HG02973 (cell line): ENCODE measurements around the gene JAM3.
"Not testable (repeated sequence)": the region's sequence is repeated elsewhere in the genome, so short reads cannot be mapped to it uniquely, and the experiment has no call there.

Experiments used
- ATAC-seq: cut with Tn5 transposase; IDR thresholded peaks from one replicate; pipeline ENCODE4 v1.9.1; 2021; ENCODE audit warnings: moderate library complexity; ENCODE audit not compliant: unreplicated experiment

Gene JAM3

GRCh38 chr11:134060316-134060715, 8.6 kb upstream of the JAM3 start:
- ATAC-seq: no peak

DNA sequence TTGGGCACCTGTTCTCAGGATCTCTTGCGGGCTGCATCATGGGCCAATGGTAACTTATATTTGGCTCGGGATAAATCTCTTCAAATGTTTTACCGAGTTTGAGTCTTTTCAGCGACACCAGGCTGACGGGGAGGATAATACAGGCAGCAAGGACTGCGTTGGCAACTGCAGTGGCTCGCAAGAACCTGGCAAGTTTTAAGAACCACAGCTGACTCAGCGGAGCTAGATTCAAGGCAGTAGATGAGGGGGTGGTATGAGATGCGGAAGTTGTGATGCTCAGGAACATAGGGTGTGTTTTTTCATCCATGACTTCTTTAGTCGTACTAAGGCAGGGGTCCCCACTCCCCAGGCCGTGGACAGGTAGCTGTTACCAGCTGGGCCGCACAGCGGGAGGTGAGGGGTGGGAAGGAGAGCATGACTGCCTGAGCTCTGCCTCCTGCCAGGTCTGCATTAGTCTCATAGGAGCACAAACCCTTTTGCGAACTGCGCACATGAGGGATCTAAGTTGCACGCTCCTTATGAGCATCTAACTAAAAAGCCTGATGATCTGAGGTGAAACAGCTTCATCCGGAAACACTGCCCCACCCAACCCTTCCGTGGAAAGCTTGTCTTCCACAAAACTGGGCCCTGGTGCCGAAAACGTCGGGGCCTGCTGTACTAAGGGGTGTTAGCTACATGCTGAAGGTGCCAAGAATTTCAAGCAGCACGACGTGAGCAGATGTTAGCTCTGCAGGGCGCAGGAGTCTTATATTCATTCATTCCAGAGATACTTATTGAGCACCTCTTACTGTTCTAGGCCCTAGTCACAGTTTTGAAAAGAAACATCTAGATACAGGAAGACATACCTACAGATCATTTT, 6.4 kb upstream of the JAM3 start:
- ATAC-seq: no peak

DNA sequence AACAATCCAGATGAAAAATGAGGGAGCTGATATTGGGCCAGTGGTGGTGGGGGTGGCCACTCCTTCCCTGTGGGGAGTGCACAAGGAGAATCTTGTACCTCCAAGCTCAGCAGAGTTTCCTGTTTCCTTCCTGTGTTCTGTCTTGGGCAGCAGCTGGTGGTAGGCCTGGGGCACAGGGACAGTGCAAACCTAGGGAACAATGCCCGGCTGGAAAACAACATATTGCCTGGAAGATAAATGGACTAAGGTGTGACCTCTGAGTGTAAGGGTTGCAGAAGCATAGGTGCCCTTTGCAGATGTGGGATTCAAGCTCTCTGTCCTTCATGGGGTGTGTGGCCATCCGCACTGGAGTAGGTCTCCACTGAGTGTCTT, 5.8 kb upstream of the JAM3 start:
- no peak for ATAC-seq

- no peak for ATAC-seq
Measured at GRCh38 chr11:134063991-134064747, 4.7 kb upstream of the JAM3 start.

GRCh38 chr11:134065381-134065780, 3.5 kb upstream of the JAM3 start:
- ATAC-seq: no peak

GRCh38 chr11:134066943-134067885, 1.7 kb upstream of the JAM3 start:
- ATAC-seq: no peak

DNA sequence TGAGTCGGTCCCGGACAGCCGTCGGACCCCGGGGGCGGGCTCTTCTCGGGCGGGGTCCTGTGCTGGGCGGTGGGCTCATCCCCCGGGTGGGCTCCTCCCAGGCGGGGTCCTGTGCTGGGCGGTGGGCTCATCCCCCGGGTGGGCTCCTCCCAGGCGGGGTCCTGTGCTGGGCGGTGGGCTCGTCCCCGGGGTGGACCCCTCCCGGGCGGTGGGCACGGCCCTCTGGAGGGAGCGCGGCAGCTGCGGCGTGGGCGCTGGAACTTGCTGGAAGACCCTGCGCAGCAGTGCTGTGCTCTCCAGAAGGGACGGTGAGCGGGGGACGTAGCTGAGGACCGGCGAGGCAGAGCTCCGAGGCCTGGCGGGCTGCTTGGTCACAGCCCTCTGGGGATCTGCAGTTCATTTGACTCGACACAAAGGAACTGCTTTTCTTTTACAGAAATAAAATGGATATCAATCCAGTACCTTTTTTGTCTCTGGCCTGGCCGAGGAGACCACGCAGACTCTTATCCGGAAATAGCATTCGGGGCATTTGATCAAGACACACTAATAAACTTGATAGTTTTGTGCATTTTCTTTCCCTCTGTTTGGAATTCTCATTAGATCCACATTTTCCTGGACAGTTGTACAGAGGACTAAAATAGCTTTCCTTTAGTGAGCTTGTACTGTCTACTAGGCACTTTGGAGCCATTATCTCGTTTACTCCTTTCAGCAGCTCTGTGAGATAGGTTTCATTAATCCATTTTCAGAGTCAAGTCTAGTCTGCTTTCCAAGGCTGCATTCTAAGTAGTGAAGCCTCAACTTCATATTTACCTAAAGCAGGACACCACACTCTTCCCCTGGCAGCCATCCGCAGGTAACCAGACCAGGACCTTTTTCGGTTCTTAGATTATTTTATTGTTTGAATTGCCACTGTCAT, 812 bp downstream of the JAM3 start:
- no peak for ATAC-seq

GRCh38 chr11:134070342-134070845, 1.5 kb downstream of the JAM3 start:
- ATAC-seq: no peak

DNA sequence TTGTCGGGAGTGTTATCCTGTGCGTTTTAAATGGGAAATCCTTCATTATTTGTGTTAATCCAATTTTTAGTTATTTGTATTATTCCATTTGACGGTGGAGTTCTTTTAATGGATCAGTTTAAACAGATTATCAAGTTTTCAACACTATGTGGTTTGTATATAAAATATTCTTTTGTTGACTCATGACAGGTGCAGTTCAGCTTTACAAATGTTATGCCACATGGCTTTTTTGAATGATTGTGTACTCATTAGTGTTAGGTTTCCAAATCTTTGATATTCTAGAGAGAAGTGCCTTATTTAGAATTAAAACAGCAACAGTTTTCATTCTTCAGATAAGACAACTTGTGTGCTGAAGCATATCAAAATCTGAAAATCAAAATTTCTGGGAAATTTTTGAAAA, 2.4 kb downstream of the JAM3 start:
- no peak for ATAC-seq

GRCh38 chr11:134071766-134072402, 3.0 kb downstream of the JAM3 start:
- no peak for ATAC-seq

- peak; percentile 61 for ATAC-seq
Measured at GRCh38 chr11:134072844-134073243, 4.0 kb downstream of the JAM3 start.

DNA sequence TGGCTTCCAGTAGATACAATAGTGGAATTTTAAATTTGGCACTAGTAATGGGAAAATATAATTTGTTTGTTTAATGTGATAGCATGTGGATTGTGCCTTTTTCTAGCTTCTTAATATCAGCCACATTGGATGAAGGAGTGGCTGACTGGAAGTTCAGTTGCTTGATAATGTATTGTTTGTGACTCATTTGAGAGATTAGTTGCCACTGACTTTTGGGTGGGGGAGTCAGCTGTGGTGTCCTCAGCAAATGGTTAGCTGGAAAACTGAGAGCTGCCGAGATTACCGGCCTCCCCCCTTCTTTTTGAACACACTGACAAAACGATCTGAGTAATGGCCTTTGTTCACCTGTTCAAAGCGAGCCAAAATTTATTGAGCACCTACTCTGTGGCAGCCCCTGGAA, 5.5 kb downstream of the JAM3 start:
- ATAC-seq: no peak

DNA sequence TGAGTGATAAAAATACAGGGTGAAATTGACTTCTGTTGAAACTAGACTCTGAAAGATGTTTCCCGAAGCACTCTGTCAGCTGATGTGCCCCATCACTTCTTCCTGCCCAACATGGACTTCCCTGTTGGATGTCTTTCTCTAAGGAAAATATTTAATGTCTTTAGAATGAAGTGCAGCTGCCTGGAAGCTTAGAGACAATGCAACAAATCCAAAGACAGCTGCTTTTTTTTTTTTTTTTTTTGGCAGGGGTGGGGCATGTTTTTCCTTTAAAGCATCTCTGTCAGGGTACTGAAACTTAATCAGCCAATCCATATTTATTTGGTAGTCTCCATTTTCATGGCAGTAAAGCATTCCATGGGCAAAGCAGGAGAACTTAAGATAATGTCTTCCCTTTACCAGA, 5.9 kb downstream of the JAM3 start:
- ATAC-seq: no peak

DNA sequence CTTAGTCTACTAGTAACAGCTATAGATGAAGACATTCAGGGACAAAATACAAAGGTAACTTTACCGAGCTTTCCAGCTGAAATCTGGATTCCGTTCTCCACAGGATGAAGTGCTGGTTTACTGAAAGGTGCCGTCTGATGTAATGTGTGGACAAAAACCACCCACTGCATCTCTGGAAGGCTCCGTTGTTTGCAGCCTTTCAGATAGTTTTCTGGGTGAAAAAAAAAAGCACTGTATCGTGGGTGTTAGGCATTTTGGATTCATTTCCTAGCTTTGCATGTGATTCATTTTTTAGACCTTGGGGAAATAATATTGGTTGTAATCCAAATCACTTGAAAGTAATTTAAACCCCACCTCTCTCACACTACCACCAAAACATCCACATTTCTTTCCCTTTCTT, 10.4 kb downstream of the JAM3 start:
- no peak for ATAC-seq

GRCh38 chr11:134081258-134081657, 12.4 kb downstream of the JAM3 start:
- ATAC-seq: not testable (repeated sequence)

- ATAC-seq: no peak
Measured at GRCh38 chr11:134082990-134083389, 14.1 kb downstream of the JAM3 start.

DNA sequence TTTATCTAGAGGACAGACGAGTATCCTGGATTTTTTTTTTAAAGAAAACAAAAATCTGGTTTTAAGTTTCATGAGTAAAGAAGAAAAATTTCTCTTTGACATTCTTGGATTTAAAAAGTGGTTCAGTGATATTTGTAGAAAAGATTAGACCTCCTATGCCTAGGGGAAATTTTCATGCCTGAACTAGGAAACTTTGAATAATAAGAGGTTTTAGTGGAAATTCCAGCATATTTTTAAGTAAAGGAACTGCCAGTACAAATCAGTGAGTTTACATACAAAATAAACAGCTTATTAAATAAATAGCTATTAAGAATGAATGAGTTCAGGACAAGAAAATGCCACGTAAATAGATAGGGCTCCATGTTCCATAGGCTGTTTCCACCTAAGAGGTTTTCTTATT, 17.5 kb downstream of the JAM3 start:
- no peak for ATAC-seq

DNA sequence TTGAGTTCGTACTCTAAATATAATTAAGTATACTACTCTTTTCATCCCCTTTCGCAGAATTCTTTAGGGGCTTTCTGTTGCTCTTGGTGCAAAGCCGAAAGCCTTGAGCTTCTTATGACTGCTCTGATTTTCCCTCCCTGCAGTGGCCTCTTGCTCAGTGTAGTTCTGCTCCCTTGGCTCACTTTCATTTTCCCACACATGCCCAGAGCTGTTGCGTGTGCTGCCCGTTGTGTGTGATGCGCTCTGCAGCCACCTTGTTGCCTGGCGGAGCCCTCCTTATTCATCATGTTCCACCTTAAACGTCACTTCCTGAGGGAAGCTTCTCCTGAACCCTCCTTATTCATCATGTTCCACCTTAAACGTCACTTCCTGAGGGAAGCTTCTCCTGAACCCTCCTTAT, 23.1 kb downstream of the JAM3 start:
- ATAC-seq: not testable (repeated sequence)

GRCh38 chr11:134097166-134097565, 28.3 kb downstream of the JAM3 start:
- ATAC-seq: no peak
